ES-I3 (cell line): Measurements from ENCODE around the gene MRPS25.
"Not testable (repeated sequence)": the region's sequence is repeated elsewhere in the genome, so short reads cannot be mapped to it uniquely, and the experiment has no call there.

Experiments
- H3K36me3 ChIP-seq: 2 replicates; pipeline ENCODE4 v1.6.1; 2013; ENCODE audit warnings: mild to moderate bottlenecking, low read length, control low read depth, moderate library complexity; ENCODE audit not compliant: insufficient read depth
- H3K4me1 ChIP-seq: 2 replicates; pipeline ENCODE4 v1.6.1; 2013; ENCODE audit warnings: mild to moderate bottlenecking, control low read depth, low read length; ENCODE audit not compliant: insufficient read depth
- H3K9ac ChIP-seq: 2 replicates; pipeline ENCODE4 v1.6.1; 2013; ENCODE audit warnings: low read depth, mild to moderate bottlenecking, low read length, moderate library complexity
- H3K9me3 ChIP-seq: 2 replicates; pipeline ENCODE4 v1.6.1; 2013; ENCODE audit warnings: mild to moderate bottlenecking, low read length, moderate library complexity; ENCODE audit not compliant: control insufficient read depth, insufficient read depth

MRPS25 gene

GRCh38 chr3:15009167-15009566 lies 55.9 kb downstream of the MRPS25 start:
- Histone ChIP-seq H3K9me3 (no peaks in the 10 kb centered on the region), H3K9ac (no peak overlapping the region), H3K4me1 (no peaks in the 10 kb centered on the region), H3K36me3 (peaks cover 5% of the 10 kb centered on the region)

DNA sequence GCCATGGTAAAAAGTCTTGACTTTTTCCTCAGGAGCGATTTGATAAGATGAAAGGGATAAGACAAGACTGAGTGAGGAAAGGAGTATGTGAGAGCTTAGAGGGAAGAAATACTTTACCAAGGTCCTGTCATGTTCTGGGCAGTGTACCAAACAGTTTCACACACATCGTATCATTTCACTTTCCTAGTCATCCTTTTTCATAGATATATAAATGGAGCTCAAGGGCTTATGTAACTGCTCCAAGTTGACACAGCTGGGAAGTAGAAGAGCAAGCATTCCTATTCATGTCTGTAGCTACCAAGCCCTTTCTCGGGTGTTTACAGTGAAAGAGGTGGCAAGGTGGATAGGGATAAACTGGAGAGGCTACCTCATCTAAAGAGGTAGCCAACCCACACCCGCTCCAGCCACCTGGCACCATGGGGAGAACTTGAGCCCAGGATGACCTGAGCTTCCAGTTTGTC lies 57.4 kb downstream of the MRPS25 start:
- Histone ChIP-seq H3K9me3 (no peaks in the 10 kb centered on the region), H3K36me3 (peaks cover 5% of the 10 kb centered on the region; the same call in 1 of the 2 replicates), H3K4me1 (no peaks in the 10 kb centered on the region), H3K9ac (no peak overlapping the region)

- not testable (repeated sequence) for H3K36me3 ChIP-seq, H3K4me1 ChIP-seq, H3K9me3 ChIP-seq, H3K9ac ChIP-seq
Observed at GRCh38 chr3:14999182-14999581, 65.9 kb downstream of the MRPS25 start.
